K562 (cell line): Measurements from ENCODE around the gene EXOC2. TPM values are rescaled to one million over a fixed set of nuclear protein-coding genes. Genes with fewer than 3 reads are reported as not detected.

Experiments used
- E2F5 ChIP-seq: sonication (generic); formaldehyde crosslinking; IDR thresholded peaks from 2 replicates; pipeline ENCODE4 v1.8.0; 2022; ENCODE audit warnings: mild to moderate bottlenecking, missing genetic modification reagents
- ELF2 ChIP-seq: fragments of 250-450 bp; sonication (Bioruptor Pico); IDR thresholded peaks from 2 replicates; pipeline ENCODE4 v1.5.0; 2021; ENCODE audit warnings: mild to moderate bottlenecking
- ESRRA ChIP-seq: fragments of 450-650 bp; IDR thresholded peaks from 2 replicates; pipeline ENCODE4 v1.6.1; 2014; ENCODE audit warnings: low read depth, mild to moderate bottlenecking, moderate library complexity, borderline replicate concordance
- HNRNPUL1 ChIP-seq: fragments of 200-400 bp; formaldehyde crosslinking; IDR thresholded peaks from 2 replicates; pipeline ENCODE4 v1.6.1; 2017; ENCODE audit warnings: low read length
- MBD1 ChIP-seq: fragments of 250-450 bp; sonication (Bioruptor Pico); IDR thresholded peaks from 2 replicates; pipeline ENCODE4 v1.8.0; 2022; ENCODE audit warnings: inconsistent platforms
- MED1 ChIP-seq: sonication (generic); formaldehyde crosslinking; IDR thresholded peaks from 2 replicates; pipeline ENCODE4 v1.8.1; 2023; ENCODE audit warnings: missing genetic modification reagents, borderline replicate concordance
- MTA3 ChIP-seq: fragments of 450-650 bp; formaldehyde crosslinking; IDR thresholded peaks from 2 replicates; pipeline ENCODE4 v1.6.1; 2017; ENCODE audit warnings: mild to moderate bottlenecking, borderline replicate concordance
- RBM34 ChIP-seq: fragments of 200-400 bp; formaldehyde crosslinking; IDR thresholded peaks from 2 replicates; pipeline ENCODE4 v1.6.1; 2018; ENCODE audit warnings: low read length, borderline replicate concordance; ENCODE audit not compliant: insufficient read depth
- SPI1 ChIP-seq: IDR thresholded peaks from 2 replicates; pipeline ENCODE4 v1.6.1; 2011; ENCODE audit warnings: low read depth, low read length, control low read depth, borderline replicate concordance
- STAG1 ChIP-seq: sonication (generic); formaldehyde crosslinking; IDR thresholded peaks from 2 replicates; pipeline ENCODE4 v1.5.0; 2020; ENCODE audit warnings: missing genetic modification reagents, borderline replicate concordance
- TEAD4 ChIP-seq, 2 experiments: sonication (generic) in 1 of 2; formaldehyde crosslinking in 1 of 2; IDR thresholded peaks; 2 replicates each; pipeline versions ENCODE4 v1.6.1 to v1.8.0; 2012 to 2022; ENCODE audit warnings: borderline replicate concordance in 1 of 2, inconsistent platforms in 1 of 2, low read length in 1 of 2, mild to moderate bottlenecking in 1 of 2, missing genetic modification reagents in 1 of 2
- ZFX ChIP-seq: sonication (generic); formaldehyde crosslinking; IDR thresholded peaks from 2 replicates; pipeline ENCODE4 v1.8.0; 2022; ENCODE audit warnings: mild to moderate bottlenecking, missing genetic modification reagents, moderate library complexity
- ZNF639 ChIP-seq, 2 experiments: fragments of 200-800 bp in 1 of 2; sonication (Bioruptor generic) in 1 of 2; sonication (generic) in 1 of 2; formaldehyde crosslinking in 1 of 2; IDR thresholded peaks in 1 of 2; conservative IDR thresholded peaks in 1 of 2; 2 replicates each; pipeline versions ENCODE4 v1.5.0 to v1.6.1; 2016 to 2020; ENCODE audit warnings: missing compliant biosample characterization in 1 of 2, missing genetic modification characterization in 1 of 2, missing genetic modification reagents in 1 of 2
- ZNF764 ChIP-seq: fragments of 250-450 bp; sonication (Bioruptor Pico); IDR thresholded peaks from 2 replicates; pipeline ENCODE4 v1.4.0; 2020; ENCODE audit warnings: low read depth, mild to moderate bottlenecking, moderate library complexity
- ZNF830 ChIP-seq: fragments of 250-450 bp; sonication (Bioruptor Pico); IDR thresholded peaks from 2 replicates; pipeline ENCODE4 v1.5.0; 2021; ENCODE audit warnings: mild to moderate bottlenecking
- polyA plus RNA-seq, 8 experiments: library from polyadenylated mRNA; depleted of rRNA in 4 of 8; stranded (reverse) in 5 of 8; unstranded in 3 of 8; fragments of >200 nt; fragmentation: Nextera tagmentation in 2 of 8; fragmentation: Illumina TruSeq in 1 of 8; extraction: Ambion mirVana in 2 of 8; extraction: Trizol in 1 of 8; gene quantifications; 2 replicates each; pipeline versions ENCODE4 v1.2.1 to v1.2.3, GENCODE V29; 2011 to 2014; ENCODE audit warnings: inconsistent platforms in 1 of 8, missing spikeins in 1 of 8
- total RNA-seq, 7 experiments: library from RNA; depleted of rRNA in 6 of 7; stranded (reverse); fragments of >200 nt in 6 of 7; fragmentation: Illumina TruSeq in 2 of 7; extraction: Trizol in 2 of 7; gene quantifications; 2 replicates each; pipeline versions ENCODE4 v1.2.1 to v1.2.3, GENCODE V29; 2011 to 2021; ENCODE audit warnings: low replicate concordance in 1 of 7
- TF ChIP-seq, protein P1 (sequence below): fragments of 250-450 bp; sonication (Bioruptor Pico); IDR thresholded peaks from 2 replicates; pipeline ENCODE4 v1.4.0; 2020

The EXOC2 gene
- total and polyA plus RNA-seq, 9 of the 15 experiments (the other 6 are each of a cell fraction or from before 2014, with no cell fraction given): 12.2 to 30.2 (median 24.2) TPM

GRCh38 chr6:692858-693722, at the start of gene EXOC2 (continued):
- TF ChIP-seq TEAD4 (IDR thresholded peaks at IDR 0.05; ENCODE audit: low read length) (peak; percentile 57), TEAD4 (CRISPR knock-in tag; IDR thresholded peaks at IDR 0.05; ENCODE audit: borderline replicate concordance) (no peak), ZNF639 (CRISPR knock-in tag; conservative IDR thresholded peaks at IDR 0.05 in 1 of 2, IDR thresholded peaks at IDR 0.05 in 1 of 2) (peak in 1 of 2 experiments; percentile 93; a peak in 1 of 4 replicates), ESRRA (peak; percentile 23), MBD1 (CRISPR knock-in tag) (no peak), MTA3 (no peak; the same call in 1 of the 2 replicates), SPI1 (peak; percentile 86), ELF2 (CRISPR knock-in tag) (peak; percentile 99), MED1 (CRISPR knock-in tag) (no peak), RBM34 (no peak), HNRNPUL1 (no peak), STAG1 (CRISPR knock-in tag) (no peak), ZNF830 (CRISPR knock-in tag) (0 out of 2 replicates have a peak, but pooled peaks have one; percentile 27), ZFX (CRISPR knock-in tag) (peak; percentile 94), E2F5 (CRISPR knock-in tag) (peak; percentile 35; the same call in 1 of the 2 replicates), ZNF764 (no peak)
- TF ChIP-seq, protein P1, sequence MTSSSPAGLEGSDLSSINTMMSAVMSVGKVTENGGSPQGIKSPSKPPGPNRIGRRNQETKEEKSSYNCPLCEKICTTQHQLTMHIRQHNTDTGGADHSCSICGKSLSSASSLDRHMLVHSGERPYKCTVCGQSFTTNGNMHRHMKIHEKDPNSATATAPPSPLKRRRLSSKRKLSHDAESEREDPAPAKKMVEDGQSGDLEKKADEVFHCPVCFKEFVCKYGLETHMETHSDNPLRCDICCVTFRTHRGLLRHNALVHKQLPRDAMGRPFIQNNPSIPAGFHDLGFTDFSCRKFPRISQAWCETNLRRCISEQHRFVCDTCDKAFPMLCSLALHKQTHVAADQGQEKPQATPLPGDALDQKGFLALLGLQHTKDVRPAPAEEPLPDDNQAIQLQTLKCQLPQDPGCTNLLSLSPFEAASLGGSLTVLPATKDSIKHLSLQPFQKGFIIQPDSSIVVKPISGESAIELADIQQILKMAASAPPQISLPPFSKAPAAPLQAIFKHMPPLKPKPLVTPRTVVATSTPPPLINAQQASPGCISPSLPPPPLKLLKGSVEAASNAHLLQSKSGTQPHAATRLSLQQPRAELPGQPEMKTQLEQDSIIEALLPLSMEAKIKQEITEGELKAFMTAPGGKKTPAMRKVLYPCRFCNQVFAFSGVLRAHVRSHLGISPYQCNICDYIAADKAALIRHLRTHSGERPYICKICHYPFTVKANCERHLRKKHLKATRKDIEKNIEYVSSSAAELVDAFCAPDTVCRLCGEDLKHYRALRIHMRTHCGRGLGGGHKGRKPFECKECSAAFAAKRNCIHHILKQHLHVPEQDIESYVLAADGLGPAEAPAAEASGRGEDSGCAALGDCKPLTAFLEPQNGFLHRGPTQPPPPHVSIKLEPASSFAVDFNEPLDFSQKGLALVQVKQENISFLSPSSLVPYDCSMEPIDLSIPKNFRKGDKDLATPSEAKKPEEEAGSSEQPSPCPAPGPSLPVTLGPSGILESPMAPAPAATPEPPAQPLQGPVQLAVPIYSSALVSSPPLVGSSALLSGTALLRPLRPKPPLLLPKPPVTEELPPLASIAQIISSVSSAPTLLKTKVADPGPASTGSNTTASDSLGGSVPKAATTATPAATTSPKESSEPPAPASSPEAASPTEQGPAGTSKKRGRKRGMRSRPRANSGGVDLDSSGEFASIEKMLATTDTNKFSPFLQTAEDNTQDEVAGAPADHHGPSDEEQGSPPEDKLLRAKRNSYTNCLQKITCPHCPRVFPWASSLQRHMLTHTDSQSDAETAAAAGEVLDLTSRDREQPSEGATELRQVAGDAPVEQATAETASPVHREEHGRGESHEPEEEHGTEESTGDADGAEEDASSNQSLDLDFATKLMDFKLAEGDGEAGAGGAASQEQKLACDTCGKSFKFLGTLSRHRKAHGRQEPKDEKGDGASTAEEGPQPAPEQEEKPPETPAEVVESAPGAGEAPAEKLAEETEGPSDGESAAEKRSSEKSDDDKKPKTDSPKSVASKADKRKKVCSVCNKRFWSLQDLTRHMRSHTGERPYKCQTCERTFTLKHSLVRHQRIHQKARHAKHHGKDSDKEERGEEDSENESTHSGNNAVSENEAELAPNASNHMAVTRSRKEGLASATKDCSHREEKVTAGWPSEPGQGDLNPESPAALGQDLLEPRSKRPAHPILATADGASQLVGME (CRISPR knock-in tag): peak; percentile 69; the same call in 1 of the 2 replicates
